ENCODE measurements around the gene PHC1. TPM values are rescaled to one million over a fixed set of nuclear protein-coding genes. Genes with fewer than 3 reads are reported as not detected.

The PHC1 gene
- polyA plus RNA-seq, 1 experiment: 34.5 TPM

DNA sequence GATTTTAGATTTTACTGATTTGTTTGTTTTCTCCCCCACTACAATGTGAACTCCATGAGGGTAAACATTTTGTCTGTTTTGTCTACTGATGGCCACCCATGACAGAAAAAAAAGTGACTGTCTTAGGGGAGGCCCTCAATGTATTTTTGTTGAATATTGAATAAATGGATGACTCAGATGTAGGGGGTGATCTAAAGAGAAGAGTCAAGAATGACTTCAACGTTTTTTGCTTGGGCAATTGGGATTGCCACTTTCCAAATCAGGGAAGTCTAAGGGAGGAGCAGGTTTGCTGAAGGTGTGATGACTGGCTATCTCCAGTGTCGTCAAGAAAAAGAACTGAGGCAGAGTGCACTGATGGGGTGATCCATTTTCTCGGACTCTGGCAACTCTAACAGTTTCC lies 10.7 kb upstream of the PHC1 start:
- ChIA-PET POLR2A (no interaction called here), CTCF (interaction anchor here (1.0 to 1.3 kb wide), 3 partner anchors 13 to 246 kb away, joined by 3 to 11 read pairs (median 7); no protein-coding TSS in a partner anchor)
- DNase-seq (ENCODE audit: low read depth, low spot score): no peak
- Histone ChIP-seq H3K27me3 (ENCODE audit: control insufficient read depth, insufficient read depth, low read length) (peaks cover 3% of the 10 kb centered on the region), H3K9me3 (ENCODE audit: control insufficient read depth, insufficient read depth, low read length) (no peaks in the 10 kb centered on the region), H3K27ac (ENCODE audit: low read depth, low read length) (no peak overlapping the region), H3K4me3 (ENCODE audit: low read depth, low read length) (no peak overlapping the region)
- no peak for TF ChIP-seq CTCF (IDR thresholded peaks at IDR 0.05; ENCODE audit: low read depth, low read length)

DNA sequence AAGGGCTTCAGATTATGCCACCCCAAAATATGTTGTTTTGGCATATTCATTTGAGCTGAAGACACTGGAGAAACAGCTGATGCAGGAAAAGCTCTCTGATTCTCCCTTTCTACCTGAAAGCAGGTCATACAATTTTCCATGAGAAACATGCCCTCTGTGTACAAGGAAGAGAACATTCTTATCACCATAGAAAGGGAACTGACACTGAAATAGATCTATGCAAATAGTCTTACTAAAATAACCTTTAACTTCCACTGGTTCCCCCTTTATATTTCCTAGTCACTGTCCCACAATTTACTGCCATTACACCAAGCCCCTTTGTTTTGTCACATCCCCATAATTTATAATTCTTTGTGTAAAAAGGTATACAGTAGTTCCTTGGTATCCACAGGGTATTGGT lies 9.6 kb upstream of the PHC1 start:
- TF ChIP-seq CTCF (IDR thresholded peaks at IDR 0.05; ENCODE audit: low read depth, low read length): no peak
- CTCF ChIA-PET: interaction anchor here (1.0 to 1.3 kb wide), 3 partner anchors 14 to 247 kb away, joined by 3 to 11 read pairs (median 7); no protein-coding TSS in a partner anchor
- POLR2A ChIA-PET: no interaction called here
- Histone ChIP-seq H3K4me3 (ENCODE audit: low read depth, low read length) (no peak overlapping the region), H3K27ac (ENCODE audit: low read depth, low read length) (no peak overlapping the region), H3K27me3 (ENCODE audit: control insufficient read depth, insufficient read depth, low read length) (peaks cover 3% of the 10 kb centered on the region), H3K9me3 (ENCODE audit: control insufficient read depth, insufficient read depth, low read length) (no peaks in the 10 kb centered on the region)
- DNase-seq (ENCODE audit: low read depth, low spot score): no peak

GRCh38 chr12:8905546-8905945 lies 8.8 kb upstream of the PHC1 start:
- no peak for DNase-seq (ENCODE audit: low read depth, low spot score)
- H3K27ac ChIP-seq (ENCODE audit: low read depth, low read length): no peak overlapping the region
- TF ChIP-seq CTCF (IDR thresholded peaks at IDR 0.05; ENCODE audit: low read depth, low read length): no peak
- H3K27me3 ChIP-seq (ENCODE audit: control insufficient read depth, insufficient read depth, low read length): peaks cover 3% of the 10 kb centered on the region
- ChIA-PET CTCF (interaction anchor here (0.5 to 1.5 kb wide), 3 partner anchors 15 to 248 kb away, joined by 3 to 7 read pairs (median 4); no protein-coding TSS in a partner anchor), POLR2A (no interaction called here)
- H3K9me3 ChIP-seq (ENCODE audit: control insufficient read depth, insufficient read depth, low read length): no peaks in the 10 kb centered on the region
- H3K4me3 ChIP-seq (ENCODE audit: low read depth, low read length): no peak overlapping the region

- no peak for TF ChIP-seq CTCF (IDR thresholded peaks at IDR 0.05; ENCODE audit: low read depth, low read length)
- no peaks in the 10 kb centered on the region for H3K9me3 ChIP-seq (ENCODE audit: control insufficient read depth, insufficient read depth, low read length)
- no peak overlapping the region for H3K4me3 ChIP-seq (ENCODE audit: low read depth, low read length)
- H3K27me3 ChIP-seq (ENCODE audit: control insufficient read depth, insufficient read depth, low read length): peaks cover 3% of the 10 kb centered on the region
- DNase-seq (ENCODE audit: low read depth, low spot score): no peak
- no peak overlapping the region for H3K27ac ChIP-seq (ENCODE audit: low read depth, low read length)
- CTCF ChIA-PET: interaction anchor here (0.9 to 1.5 kb wide), 2 partner anchors 15 to 16 kb away, joined by 3 to 7 read pairs; no protein-coding TSS in a partner anchor
- POLR2A ChIA-PET: no interaction called here
These were observed 7.8 kb upstream of the PHC1 start for GRCh38 chr12:8906266-8907180.

DNA sequence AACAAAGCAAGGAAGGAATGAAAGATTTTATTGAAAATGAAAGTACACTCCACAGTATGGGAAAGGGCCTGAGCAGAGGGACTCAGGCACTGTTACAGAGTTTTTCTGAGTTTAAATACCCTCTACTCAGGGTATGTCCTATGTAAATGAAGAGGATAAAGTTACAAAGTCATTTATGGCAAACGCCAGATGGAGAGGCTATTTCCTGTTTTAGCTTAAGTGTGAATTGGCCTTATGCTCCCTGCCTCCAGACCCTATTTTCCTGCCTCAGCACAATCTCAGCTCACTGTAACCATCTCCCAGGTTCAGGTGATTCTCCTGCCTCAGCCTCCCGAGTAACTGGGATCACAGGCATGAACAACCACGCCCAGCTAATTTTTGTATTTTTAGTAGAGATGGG lies 6.8 kb upstream of the PHC1 start:
- ChIA-PET POLR2A (no interaction called here), CTCF (interaction anchor here (0.9 to 1.5 kb wide), 2 partner anchors 16 to 17 kb away, joined by 3 to 5 read pairs; no protein-coding TSS in a partner anchor)
- Histone ChIP-seq H3K27me3 (ENCODE audit: control insufficient read depth, insufficient read depth, low read length) (peaks cover 3% of the 10 kb centered on the region), H3K27ac (ENCODE audit: low read depth, low read length) (no peak overlapping the region), H3K9me3 (ENCODE audit: control insufficient read depth, insufficient read depth, low read length) (no peaks in the 10 kb centered on the region), H3K4me3 (ENCODE audit: low read depth, low read length) (no peak overlapping the region)
- DNase-seq (ENCODE audit: low read depth, low spot score): no peak
- TF ChIP-seq CTCF (IDR thresholded peaks at IDR 0.05; ENCODE audit: low read depth, low read length): no peak

Measured in AG04450 (cell line).